H1 (cell line): ENCODE results near the gene UBQLNL. TPM values are rescaled to one million over a fixed set of nuclear protein-coding genes. Genes with fewer than 3 reads are reported as not detected.

Experiments
- CHD1 ChIP-seq: IDR thresholded peaks from 2 replicates; pipeline ENCODE4 v1.6.1; 2012; ENCODE audit warnings: low read depth, low read length, improper control_type of control experiment
- GTF2F1 ChIP-seq: IDR thresholded peaks from 2 replicates; pipeline ENCODE4 v1.6.1; 2012; ENCODE audit warnings: low read depth, low read length, improper control_type of control experiment, borderline replicate concordance
- HDAC2 ChIP-seq, 2 experiments: fragments of 300-600 bp in 1 of 2; sonication (generic) in 1 of 2; IDR thresholded peaks; 2 replicates each; pipeline ENCODE4 v1.6.1; 2011 to 2012; ENCODE audit warnings: low read depth in 2 of 2, low read length in 2 of 2, mild to moderate bottlenecking in 2 of 2, moderate library complexity in 2 of 2, borderline replicate concordance in 1 of 2, inconsistent platforms in 1 of 2
- KDM5A ChIP-seq: fragments of 200-600 bp; IDR thresholded peaks from 2 replicates; pipeline ENCODE4 v1.7.1; 2012; ENCODE audit warnings: mild to moderate bottlenecking, low read length, inconsistent platforms, mixed read lengths
- MAFK ChIP-seq: IDR thresholded peaks from 2 replicates; pipeline ENCODE4 v1.6.1; 2012; ENCODE audit warnings: low read depth, mild to moderate bottlenecking, improper control_type of control experiment, low read length
- ZNF274 ChIP-seq: IDR thresholded peaks from 2 replicates; pipeline ENCODE4 v1.7.0; 2012; ENCODE audit warnings: low read length, borderline replicate concordance; ENCODE audit errors: extremely low read depth
- polyA plus RNA-seq, 7 experiments: library from polyadenylated mRNA; depleted of rRNA in 3 of 7; stranded (reverse) in 5 of 7; unstranded in 2 of 7; fragments of >200 nt in 5 of 7; fragments of 200-250 nt in 2 of 7; gene quantifications; 1 replicate in 5 of 7; 2 replicates in 1 of 7; 4 replicates in 1 of 7; pipeline versions ENCODE4 v1.2.1 to v1.2.3, GENCODE V29; 2011 to 2013; ENCODE audit warnings: missing spikeins in 2 of 7, mixed read lengths in 2 of 7
- total RNA-seq: library from RNA; stranded (reverse); fragmentation: NEBNext Ultra II Directional; extraction: Animal tissue kit (Norgen Biotek cat#: 25700); gene quantifications from 2 replicates; pipeline ENCODE4 v1.2.1, GENCODE V29; 2021

Gene UBQLNL
- total and polyA plus RNA-seq, 2 of the 8 experiments (the other 6 are each of a cell fraction or from before 2014, with no cell fraction given): 0.35 TPM; not detected in 1

GRCh38 chr11:5557751-5558150, 41.3 kb upstream of the UBQLNL start (continued):
- TF ChIP-seq GTF2F1: no peak
- no peak for TF ChIP-seq CHD1
- TF ChIP-seq MAFK: no peak
- no peak for TF ChIP-seq HDAC2 (IDR thresholded peaks at IDR 0.05; ENCODE audit: borderline replicate concordance in 1 of 2, low read depth in 2 of 2, low read length in 2 of 2)
- no peak for TF ChIP-seq ZNF274
- TF ChIP-seq KDM5A: no peak
